Measurements from ENCODE around the gene BAIAP2.

DNA sequence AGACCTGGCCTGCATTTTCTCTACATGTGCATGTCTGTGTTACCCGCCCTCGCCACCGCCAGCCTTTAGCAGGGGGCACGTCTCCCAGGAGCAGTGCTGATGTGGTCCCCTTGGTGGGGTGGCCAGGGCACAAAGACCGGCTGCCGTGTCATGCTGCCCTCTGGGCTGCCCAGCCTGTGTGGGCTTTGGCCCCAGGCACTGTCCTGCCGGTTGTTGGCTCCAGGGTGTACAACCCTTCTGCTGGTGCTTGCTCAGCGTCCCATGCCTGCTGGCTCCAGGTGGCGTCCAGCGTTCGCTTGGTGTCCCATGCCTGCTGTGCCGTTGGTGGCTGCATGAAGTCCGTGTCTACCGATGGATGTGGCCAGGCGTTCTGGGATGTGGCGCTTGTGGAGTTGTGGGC lies 4.1 kb downstream of the BAIAP2 start:
- TF ChIP-seq, protein P1, sequence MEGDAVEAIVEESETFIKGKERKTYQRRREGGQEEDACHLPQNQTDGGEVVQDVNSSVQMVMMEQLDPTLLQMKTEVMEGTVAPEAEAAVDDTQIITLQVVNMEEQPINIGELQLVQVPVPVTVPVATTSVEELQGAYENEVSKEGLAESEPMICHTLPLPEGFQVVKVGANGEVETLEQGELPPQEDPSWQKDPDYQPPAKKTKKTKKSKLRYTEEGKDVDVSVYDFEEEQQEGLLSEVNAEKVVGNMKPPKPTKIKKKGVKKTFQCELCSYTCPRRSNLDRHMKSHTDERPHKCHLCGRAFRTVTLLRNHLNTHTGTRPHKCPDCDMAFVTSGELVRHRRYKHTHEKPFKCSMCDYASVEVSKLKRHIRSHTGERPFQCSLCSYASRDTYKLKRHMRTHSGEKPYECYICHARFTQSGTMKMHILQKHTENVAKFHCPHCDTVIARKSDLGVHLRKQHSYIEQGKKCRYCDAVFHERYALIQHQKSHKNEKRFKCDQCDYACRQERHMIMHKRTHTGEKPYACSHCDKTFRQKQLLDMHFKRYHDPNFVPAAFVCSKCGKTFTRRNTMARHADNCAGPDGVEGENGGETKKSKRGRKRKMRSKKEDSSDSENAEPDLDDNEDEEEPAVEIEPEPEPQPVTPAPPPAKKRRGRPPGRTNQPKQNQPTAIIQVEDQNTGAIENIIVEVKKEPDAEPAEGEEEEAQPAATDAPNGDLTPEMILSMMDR (IDR thresholded peaks at IDR 0.05) = no peak
- no peak for TF ChIP-seq POLR2A (IDR thresholded peaks at IDR 0.05)
